GM21737 (cell line): ENCODE results near the gene GSTO2.

ENCODE experiments used
- ATAC-seq: cut with Tn5 transposase; IDR thresholded peaks from one replicate; pipeline ENCODE4 v1.9.1; 2021; ENCODE audit warnings: mild to moderate bottlenecking, moderate library complexity; ENCODE audit not compliant: unreplicated experiment

The GSTO2 gene

DNA sequence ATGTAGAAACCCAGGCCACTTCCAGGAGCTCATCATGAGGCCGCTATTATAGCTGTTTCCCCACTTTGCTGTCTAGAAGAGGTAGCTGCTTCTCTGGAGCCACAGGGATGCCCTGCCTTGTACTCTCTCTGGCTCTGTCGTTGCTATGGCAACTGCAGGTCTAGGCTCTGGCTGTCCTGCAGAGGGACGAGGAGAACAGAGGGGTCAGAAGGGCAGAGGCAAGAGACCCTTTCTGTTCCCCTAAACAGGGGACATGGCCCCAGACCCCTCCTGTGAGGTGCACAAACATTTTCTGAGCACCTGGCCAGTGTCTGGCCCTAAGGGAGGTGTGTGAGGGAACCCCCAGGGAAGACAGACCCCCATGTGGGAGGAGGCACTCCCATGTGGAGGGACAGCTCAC lies 37.9 kb downstream of the GSTO2 start:
- ATAC-seq, result no peak

DNA sequence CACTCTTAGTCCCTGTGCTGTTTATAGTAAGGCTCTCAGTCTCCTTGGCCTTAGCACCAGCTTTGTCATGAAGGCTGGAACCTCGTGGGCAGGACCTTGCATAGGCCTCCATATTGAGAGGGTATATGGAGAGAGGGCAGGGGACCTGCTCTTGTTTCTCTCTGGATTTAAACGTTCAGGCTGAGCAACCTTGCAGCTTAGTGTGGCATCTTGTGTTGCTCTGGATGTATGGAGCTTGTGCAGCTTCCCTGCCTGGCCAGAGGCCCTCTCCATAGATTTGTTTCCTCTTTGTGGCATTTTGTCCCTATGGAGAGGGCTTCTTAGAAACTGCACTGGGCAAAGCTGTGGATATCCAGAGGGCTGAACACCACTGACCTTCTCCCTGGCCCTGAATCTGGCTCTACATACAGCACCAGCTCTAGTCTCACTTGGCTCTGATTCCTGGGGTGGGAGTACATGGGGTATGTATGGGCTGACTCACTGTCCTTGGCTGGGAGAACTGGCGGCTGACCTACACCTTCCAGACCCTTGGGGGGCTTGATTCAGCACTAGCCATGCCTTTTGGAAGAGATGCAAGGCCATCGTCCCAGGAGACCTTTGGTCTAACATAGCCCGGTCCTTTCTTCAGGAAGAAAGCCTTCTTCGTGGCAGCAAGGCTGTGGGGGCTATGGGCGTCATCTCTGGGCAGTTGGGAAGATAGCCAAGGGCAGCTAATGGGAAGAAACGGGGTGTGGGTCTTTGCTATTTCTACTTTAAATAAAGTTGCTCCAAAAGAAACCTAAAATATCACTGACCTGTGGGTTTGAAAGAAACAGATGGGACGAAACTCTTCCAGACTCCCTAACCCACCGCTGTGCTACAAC lies 38.8 kb downstream of the GSTO2 start:
- no peak for ATAC-seq

DNA sequence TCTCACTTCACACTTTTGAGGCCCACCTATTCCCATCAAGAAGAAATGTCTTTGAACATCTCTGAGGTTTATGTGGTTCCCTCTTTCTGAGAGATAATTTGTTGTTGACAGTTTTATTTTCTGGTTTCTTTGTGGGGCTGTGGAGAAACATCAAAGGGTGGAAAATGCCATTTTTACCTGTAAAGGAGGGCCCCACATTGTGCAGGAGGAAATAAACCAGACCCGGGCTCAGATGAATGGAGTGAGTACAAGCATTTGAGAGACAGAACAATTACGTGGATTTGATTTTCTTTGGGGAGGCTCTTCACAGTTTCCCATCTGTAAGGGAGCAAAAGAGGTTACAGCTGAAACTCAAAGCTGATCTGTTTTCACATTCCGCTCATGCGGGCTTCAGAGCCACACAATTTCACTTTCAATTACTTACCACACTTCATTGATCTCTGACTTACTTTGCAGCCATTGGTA lies 39.5 kb downstream of the GSTO2 start:
- peak; percentile 66 for ATAC-seq

DNA sequence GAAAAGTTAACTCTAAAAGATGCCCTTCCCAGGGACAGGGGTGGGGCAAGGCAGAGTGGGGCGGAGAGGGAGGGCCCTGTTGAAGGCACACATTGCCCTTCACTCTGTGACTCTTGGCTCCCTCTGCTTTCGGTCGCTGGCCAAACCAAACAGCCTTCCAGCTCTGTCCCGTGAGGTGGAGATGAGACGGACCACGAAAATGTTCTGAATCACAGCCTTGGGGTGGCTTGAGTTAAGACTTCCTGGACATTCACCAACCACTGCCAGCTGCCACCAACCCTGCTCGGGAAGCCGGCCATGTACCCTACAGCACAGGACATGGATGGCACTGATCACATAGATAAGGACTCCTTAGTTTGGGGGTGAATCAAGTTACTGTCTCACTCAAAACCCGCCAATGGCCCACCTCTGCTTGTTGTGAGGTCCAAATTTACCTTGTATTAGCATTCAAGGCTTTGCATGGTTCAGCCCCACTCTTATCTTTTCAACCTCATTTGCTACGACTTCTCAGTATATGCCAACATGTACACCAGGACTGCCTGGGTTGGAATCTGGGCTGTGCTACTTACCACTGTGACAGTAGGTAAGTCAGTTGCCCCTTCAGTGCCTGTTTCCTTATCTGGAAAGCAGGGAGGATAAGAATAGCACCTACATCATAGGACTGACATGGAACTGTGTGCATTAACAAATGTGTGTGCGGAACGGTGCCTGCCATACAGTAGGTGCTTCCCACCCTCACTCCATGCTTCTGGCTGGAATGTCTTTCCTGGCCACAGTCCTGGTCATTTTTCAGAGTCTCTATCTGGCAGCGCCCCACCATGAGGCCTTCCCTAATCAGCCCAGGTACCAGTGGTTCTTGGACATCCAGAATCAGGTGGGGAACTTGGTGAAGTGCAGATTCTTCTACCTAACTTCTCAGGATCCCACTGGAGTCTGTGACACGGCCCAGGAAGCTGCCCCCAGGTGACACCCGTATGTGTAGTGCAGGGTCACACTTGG lies 41.3 kb downstream of the GSTO2 start:
- ATAC-seq, result no peak

DNA sequence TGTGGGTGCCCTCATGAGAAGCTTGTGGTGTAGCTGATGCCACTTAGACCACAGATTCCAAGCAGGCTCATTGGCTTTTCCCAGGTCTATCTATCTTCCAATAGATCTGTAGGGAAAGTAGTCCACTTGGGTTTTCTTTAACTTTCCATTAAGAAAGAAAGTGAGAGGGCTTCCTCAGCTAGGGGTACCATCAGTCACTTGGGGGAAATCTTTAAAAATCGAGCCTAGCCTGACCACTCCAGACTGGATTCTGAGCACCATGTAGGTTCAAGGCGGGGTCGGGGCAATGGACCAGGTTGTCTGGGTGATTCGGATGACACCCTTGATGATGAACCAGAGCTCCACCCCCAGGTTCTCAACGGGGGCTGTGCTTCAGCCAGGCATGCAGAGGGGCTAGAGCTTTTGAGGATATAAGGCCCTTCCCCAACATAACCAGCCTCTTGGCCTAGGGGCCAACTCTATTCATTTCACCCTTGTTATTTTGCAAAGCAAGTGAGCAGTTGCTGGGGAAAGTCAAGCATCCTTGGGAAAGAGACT lies 42.3 kb downstream of the GSTO2 start:
- ATAC-seq, result no peak

DNA sequence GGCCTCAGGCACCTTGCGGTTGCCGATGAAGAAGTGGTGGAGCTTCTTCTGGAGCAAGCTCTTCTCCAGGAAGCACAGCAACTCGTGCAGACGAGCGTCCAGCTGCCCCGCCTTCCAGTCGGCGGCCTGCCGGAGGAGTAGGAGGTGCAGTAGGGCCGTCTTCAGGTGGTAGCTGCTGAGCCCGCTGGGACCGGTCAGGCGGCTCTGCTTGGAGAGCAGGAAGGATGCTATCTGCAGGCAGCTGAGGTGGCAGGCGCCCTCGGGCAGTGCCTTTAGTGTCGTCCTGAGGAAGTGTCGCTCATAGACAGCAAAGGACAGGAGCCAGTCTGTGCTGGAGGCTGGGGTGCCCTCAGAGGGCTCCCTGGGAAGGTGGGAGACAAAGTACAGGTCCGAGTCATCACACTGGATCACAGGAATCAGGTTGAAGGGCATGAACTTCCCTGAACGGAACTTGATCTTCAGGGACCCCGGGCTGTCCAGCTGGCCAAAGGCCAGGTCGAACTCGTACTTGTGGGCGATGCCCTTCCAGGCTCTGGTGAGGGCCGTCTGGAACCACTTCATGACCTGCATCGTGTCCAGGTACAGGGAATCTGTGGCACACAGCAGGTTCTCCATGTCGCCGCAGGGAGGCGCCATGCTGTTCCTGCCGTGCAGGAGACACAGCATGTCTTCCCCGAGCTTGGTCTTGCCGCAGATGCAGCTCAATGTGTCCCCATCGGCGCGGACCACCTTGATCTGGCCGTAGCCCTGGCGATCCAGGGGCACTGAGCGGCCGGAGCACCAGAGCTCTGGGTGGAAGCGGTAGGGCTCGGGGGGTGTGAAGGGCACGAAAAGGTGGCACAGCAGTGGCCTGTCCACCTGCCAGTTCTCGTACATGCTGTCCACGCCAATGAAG lies 45.9 kb downstream of the GSTO2 start:
- ATAC-seq, result no peak

DNA sequence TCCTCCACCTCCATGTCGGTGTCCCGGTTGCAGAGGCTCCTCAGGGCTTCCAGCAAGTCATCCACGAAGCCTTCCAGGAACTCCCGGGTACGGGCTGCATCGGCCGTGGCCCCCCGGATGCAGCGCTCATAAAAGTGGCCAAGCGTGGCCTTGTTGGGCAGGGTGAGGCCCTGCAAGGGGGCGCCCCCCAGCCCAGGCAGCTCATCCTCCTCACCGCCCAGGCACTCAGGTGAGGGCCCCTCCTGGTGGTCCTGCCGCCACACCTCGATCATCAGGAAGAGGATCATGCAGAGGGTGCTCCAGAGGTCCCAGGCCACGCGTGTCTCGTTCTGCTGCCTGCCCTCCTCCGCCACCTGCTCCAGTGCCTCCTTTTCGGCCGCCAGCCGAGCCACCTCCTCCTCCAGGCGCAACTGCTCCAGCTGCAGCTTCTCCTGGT lies 46.5 kb downstream of the GSTO2 start:
- no peak for ATAC-seq

DNA sequence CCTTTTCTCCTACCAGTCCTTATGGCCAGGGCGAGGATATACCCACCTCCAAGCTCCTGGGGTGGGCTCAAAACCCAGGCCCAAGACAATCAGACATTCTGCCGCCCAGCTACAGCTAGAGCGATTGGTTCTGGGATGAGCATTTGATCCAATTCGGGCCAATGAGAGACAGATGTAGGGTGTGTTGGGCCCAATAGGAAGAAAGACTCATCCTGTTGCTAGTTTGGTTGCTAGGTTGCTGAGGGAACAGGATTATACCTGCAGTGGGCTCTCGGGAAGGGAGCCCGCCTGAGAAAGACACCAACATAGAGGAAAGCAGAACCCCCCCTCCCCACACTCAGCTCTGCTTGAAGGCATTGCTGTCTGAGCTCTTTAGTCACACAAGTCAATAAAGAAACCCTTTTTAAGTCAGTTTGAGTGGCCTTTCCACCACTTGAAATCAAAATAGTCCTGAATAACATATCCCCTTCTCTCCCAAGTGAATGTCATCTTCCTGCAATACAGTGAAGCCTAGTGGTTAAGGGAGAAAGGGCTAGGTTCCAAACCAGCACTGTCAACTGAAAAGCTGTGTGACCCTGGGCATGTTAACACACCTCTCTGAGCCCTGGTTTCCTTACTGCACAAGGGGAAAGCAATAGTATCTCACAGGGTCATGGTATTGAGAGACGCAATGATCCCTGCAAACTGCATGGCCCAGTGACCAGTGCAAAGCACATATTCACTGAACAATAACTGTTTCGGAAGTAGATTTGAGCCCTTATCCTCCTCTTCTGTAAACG lies 47.5 kb downstream of the GSTO2 start:
- ATAC-seq, result no peak

DNA sequence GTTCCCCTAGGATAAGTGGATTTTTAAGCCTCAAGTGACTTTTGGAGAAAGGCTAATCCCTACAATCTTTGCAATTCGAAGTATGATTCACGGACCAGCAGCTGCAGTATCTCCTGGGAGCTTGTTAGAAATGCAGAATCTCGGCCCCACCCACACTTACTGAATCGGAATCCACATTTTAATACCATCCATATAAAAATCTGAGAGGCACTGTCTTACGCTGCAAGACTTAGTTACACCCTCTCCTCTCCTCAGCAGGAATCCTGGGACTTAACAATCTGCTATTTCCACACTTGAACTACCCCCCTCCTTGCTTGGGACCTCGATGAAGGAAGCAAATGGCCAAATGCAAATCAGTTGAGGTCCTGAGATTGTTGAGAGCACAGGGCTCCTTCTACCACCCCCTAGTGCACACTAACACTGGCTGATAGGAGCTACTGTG lies 48.3 kb downstream of the GSTO2 start:
- no peak for ATAC-seq

DNA sequence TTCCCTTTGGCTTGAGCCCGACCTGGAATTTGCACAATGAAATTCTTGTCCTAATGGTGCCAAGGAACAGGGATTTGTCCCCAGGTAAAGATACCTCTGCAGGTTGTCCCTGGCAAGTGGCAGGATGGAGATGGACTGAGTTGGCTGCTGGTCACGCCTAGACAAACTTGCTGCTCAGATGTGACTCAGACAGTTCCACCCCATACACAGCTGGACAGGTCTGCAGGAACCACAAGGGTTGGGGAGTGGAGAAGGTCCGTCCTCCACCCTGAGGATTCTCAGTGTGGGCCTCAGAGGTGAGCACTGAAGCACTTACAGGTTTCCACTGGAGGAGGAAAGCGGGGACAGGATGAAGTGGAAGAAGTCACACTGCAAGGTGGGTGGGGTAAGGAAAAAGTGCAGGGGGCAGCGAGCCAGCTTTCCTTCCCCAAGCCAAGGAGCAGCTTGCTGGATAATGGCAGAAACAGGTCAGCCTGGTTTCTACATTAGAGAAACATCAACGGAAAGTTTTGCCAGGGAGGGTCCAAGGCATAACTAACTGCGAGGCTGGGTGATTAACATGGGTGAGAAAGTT lies 48.8 kb downstream of the GSTO2 start:
- ATAC-seq, result no peak

DNA sequence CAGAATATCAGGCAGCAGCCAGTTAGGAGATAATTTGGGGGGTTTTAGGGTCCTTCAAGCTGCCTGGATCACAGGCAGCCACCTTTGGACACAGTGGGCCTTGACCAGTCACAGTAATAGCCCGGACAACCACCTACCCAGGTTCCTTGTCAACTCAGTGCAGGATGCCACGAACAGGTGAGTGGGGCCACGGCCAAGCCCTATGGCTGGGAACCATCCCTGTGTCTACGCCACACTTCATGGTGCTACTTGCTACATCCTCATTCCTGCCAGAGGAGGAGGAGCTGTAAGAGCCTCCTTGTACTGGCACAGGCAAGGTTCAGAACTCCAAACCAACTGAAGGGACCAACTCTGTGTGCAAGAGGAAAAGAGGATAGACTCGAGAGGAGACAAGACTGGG lies 49.3 kb downstream of the GSTO2 start:
- no peak for ATAC-seq

DNA sequence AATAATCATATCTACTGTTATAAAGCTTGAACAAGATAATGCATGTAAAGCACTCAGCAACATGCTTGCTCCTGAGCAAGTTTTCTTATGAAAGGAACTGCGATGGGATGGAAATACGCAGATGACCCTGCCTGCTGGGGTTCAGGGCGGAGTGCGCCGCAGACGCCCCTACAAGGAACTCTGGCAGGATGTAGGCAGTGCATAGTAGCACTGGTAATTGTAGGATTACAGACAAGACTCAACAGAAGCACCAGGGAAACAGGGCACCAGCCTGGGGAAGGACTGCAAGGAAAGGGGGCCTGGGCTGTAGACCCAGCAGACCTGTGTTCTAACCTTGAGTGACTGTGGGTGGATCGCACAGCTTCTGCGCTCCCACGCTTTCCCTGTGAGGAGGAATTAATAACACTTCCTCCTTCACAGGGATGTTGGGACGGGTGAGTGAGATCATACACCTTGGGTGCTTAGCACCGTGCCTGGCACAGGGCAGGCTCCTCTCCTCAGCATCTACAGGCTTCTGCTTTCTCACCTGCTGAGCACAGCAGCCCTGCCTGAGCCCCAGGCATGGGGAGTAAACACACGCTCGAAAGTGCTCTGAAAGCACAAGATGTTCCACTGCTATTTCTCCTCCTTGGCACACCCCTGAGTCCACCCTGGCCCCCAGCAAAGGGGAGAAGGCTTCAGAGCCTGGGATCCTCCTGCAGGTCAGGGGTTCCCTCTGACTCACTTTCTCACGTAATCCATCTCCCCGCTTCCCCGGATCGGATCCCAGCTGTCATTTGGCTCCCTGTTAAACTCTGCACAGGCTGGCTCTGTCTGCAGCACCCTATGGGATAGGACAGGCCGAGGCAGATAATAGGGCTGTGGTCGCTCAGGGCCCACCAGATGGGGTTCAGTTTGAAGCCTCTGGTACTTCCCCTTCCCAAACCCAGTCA lies 50.1 kb downstream of the GSTO2 start:
- ATAC-seq, result no peak

DNA sequence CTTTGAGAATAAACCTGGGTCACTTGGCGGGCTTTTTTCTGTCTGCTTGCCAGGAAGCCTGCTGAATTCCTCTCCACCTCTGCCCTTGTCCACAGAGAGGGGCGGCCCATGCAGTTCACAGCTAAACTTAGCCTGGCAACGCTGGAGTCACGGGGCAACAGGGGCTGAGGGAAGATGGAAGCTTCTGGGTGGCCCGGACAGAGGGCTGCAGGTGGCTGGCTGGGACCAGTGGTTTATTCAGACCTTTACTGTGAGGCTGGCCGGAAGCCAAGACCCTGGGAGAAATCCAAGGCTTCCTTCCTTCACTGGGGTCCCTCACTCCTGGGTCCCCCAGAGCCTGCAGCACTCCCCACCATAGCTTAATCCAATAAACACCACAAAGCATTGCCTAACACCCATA lies 52.2 kb downstream of the GSTO2 start:
- ATAC-seq, result no peak

DNA sequence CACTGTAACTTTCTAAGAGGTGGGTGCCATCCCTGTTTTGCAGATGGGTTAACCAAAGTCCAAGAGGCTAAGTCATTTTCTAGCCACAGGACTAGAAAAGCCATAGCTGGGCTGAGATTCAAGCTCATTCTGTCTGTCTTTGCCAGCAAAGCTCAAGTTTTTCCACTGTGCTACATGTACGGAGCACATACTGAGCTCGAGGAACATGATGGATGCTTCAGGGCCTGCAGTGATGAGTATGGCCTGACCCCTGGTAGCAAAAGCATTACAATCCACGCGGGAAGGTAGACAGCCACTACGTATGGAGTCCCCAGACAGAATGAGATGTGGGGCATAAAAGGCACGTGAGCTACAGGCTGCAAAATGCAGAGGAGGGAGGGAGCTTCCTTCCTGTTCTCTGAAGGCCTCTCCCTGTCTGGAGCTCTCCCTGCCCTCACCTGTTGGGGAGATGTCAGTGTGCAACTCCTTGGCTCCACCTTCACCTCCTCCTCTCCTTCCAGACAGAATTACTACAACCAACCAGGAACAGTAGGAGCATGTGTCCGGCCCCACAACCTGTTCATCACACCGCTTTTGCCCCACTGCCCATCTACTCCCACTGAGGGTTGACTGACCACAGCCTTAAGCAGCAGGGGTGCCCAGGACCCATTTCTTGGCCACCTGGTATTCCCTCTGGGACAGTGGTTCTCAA lies 52.9 kb downstream of the GSTO2 start:
- ATAC-seq, result no peak

DNA sequence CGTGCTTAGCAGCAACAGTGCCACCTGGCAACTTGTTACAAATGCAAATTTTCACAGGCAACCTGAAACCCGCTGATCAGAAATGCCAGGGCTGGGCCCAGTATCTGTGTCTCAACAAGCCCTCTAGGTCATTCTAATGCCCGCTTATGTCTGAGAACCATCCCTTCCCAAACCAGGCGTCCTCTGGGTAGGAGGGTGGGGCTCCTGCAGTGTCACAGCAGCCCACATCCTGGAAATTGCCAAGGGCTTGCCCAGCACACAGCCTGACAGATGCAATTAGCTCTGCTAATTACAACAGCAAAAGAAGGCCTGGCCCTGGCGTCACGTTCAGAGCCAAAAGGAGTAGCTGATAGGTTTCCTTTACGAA lies 53.4 kb downstream of the GSTO2 start:
- no peak for ATAC-seq

DNA sequence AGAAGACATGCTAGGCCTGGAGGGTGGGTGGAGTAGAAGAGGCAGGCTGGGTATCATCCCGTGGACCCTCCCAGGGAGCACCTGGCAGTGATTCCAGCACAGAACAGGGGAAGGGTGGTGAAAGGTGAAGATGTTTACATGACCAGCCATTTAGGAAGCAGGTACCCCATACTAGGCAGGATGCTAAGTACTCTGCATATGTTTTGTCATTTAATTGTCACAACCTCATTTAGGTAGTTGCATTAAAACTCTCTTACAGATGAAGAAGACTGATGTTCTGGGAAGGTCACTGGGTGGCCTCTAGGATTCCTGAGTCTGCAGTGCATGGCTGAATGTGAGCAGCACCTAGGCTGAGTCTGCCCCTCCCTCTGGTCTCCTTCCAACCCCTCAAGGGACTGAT lies 54.1 kb downstream of the GSTO2 start:
- ATAC-seq, result no peak

DNA sequence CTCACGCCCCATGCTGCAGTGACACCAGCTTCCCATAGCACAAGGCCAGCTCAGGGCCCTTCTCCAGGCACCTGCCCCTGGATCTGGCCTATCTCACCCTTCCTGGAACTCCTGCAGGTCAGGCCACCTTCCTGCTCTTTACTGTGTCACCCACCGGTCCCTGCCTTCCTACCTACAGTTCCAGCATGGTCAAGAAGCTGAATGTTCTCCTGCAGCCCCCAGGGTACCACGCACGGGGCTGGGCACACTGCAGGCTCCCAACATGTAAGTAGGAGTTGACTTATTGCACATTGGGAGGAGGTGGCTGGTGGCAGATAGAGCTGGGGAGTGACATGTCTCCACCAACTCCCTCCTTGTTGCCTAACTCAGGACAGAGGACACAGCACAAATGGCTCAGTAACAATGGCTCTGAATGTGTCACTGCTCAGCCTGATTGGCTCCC lies 54.8 kb downstream of the GSTO2 start:
- no peak for ATAC-seq
